Neuronal stem cell (in vitro differentiated cells): ENCODE measurements around the gene SMIM26.

ENCODE experiments used
- DNase-seq: peaks from one replicate; pipeline ENCODE4 v3.0.0-alpha.2; 2013; ENCODE audit warnings: low spot score
- H2AFZ ChIP-seq: one replicate; pipeline ENCODE4 v1.6.1; 2013; ENCODE audit warnings: mild to moderate bottlenecking, low read length, inconsistent platforms
- H2AK5ac ChIP-seq: 2 replicates; pipeline ENCODE4 v1.6.1; 2013; ENCODE audit warnings: low read depth, mild to moderate bottlenecking, inconsistent platforms, low read length, moderate library complexity, mixed read lengths
- H2BK120ac ChIP-seq: 2 replicates; pipeline ENCODE4 v1.6.1; 2013; ENCODE audit warnings: low read depth, mild to moderate bottlenecking, inconsistent platforms, low read length, moderate library complexity, mixed read lengths
- H2BK12ac ChIP-seq: one replicate; pipeline ENCODE4 v1.6.1; 2013; ENCODE audit warnings: low read length, inconsistent platforms
- H2BK15ac ChIP-seq: 2 replicates; pipeline ENCODE4 v1.6.1; 2013; ENCODE audit warnings: mild to moderate bottlenecking, low read length, inconsistent platforms, mixed read lengths
- H2BK5ac ChIP-seq: one replicate; pipeline ENCODE4 v1.6.1; 2013; ENCODE audit warnings: inconsistent platforms, mild to moderate bottlenecking, low read length, moderate library complexity
- H3K14ac ChIP-seq: one replicate; pipeline ENCODE4 v1.6.1; 2013; ENCODE audit warnings: low read length, inconsistent platforms
- H3K18ac ChIP-seq: 2 replicates; pipeline ENCODE4 v1.6.1; 2013; ENCODE audit warnings: low read length, inconsistent platforms
- H3K23ac ChIP-seq: 2 replicates; pipeline ENCODE4 v1.6.1; 2013; ENCODE audit warnings: low read depth, mild to moderate bottlenecking, mixed read lengths, low read length, inconsistent platforms; ENCODE audit not compliant: poor library complexity
- H3K27ac ChIP-seq: replicated peaks from 3 replicates; pipeline ENCODE4 v1.5.1; 2013; ENCODE audit warnings: low read length, inconsistent platforms
- H3K27me3 ChIP-seq, 3 experiments: 2 replicates each; pipeline ENCODE4 v1.6.1; 2013; ENCODE audit warnings: low read length in 3 of 3, mild to moderate bottlenecking in 2 of 3, inconsistent platforms in 1 of 3, low read depth in 1 of 3, mixed read lengths in 1 of 3, moderate library complexity in 1 of 3; ENCODE audit not compliant: control insufficient read depth in 3 of 3, insufficient read depth in 3 of 3
- H3K36me3 ChIP-seq, 2 donors: replicated peaks in 1 of 2; 2 replicates each; pipeline ENCODE4 v1.6.1; 2013; ENCODE audit warnings: low read length in 2 of 2; ENCODE audit not compliant: control insufficient read depth in 2 of 2, insufficient read depth in 2 of 2
- H3K4ac ChIP-seq: 2 replicates; pipeline ENCODE4 v1.6.1; 2013; ENCODE audit warnings: inconsistent platforms, mild to moderate bottlenecking, low read length, moderate library complexity
- H3K4me1 ChIP-seq, 2 donors: 1 replicate in 1 of 2; 2 replicates in 1 of 2; pipeline ENCODE4 v1.6.1; 2013; ENCODE audit warnings: low read length in 2 of 2, low read depth in 1 of 2; ENCODE audit not compliant: control insufficient read depth in 2 of 2, insufficient read depth in 1 of 2
- H3K4me2 ChIP-seq: one replicate; pipeline ENCODE4 v1.6.1; 2013; ENCODE audit warnings: mild to moderate bottlenecking, low read length, inconsistent platforms; ENCODE audit not compliant: insufficient read depth, poor library complexity, severe bottlenecking
- H3K4me3 ChIP-seq, 2 donors: 2 replicates each; pipeline ENCODE4 v1.5.1; 2013; ENCODE audit warnings: low read length in 2 of 2, mild to moderate bottlenecking in 2 of 2, inconsistent platforms in 1 of 2, moderate library complexity in 1 of 2
- H3K79me1 ChIP-seq: one replicate; pipeline ENCODE4 v1.6.1; 2013; ENCODE audit warnings: low read depth, mild to moderate bottlenecking, inconsistent platforms, low read length, moderate library complexity
- H3K9ac ChIP-seq: one replicate; pipeline ENCODE4 v1.6.1; 2013; ENCODE audit warnings: mild to moderate bottlenecking, low read depth, low read length, inconsistent platforms; ENCODE audit not compliant: poor library complexity
- H3K9me3 ChIP-seq, 2 donors: replicated peaks in 1 of 2; 2 replicates each; pipeline versions ENCODE3 to v1.6.1; 2013; ENCODE audit warnings: low read length in 2 of 2, mild to moderate bottlenecking in 2 of 2, inconsistent platforms in 1 of 2, low read depth in 1 of 2, mixed read lengths in 1 of 2, moderate library complexity in 1 of 2; ENCODE audit not compliant: control insufficient read depth in 2 of 2, insufficient read depth in 1 of 2
- H4K8ac ChIP-seq: one replicate; pipeline ENCODE4 v1.6.1; 2013; ENCODE audit warnings: low read depth, mild to moderate bottlenecking, inconsistent platforms, low read length, moderate library complexity
- H4K91ac ChIP-seq: one replicate; pipeline ENCODE4 v1.6.1; 2013; ENCODE audit warnings: low read length, low read depth, mild to moderate bottlenecking, inconsistent platforms; ENCODE audit not compliant: poor library complexity
- WGBS, 2 donors: extraction: QIAGEN DNeasy Blood & Tissue Kit; methylation state at CpG; one replicate each; pipeline ENCODE4 v1.1.7; 2013; ENCODE audit warnings: missing lambda C conversion rate in 2 of 2, mixed read lengths in 1 of 2; ENCODE audit not compliant: insufficient read length in 2 of 2, insufficient replicate concordance in 1 of 2; ENCODE audit errors: extremely low coverage in 2 of 2; 5-methylcytosine and 5-hydroxymethylcytosine counted together

SMIM26 gene

DNA sequence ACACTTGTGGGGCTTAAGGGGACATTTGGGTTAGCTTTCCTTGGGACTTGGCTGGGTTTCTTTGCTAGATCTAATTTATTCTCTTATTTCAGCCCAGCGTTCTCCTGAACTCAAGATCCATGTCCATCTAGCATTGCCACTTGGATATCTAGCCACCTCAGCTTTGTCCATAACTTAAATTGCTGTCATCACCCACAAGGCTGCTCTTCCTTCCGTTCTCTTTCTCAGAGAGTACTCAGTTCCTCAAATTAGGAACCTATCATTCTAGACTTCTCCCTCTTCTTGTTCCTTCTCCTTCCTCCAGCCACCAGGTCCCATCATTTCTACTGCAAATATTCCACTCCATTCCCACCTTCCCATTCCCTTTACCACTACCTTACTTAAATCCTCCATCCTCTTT lies 4.3 kb downstream of the SMIM26 start:
- Histone ChIP-seq H2AFZ (no peak overlapping the region), H4K91ac (no peak overlapping the region), H3K4me2 (no peak overlapping the region), H3K4ac (no peak overlapping the region), H3K14ac (no peak overlapping the region), H2BK120ac (no peak overlapping the region), H3K9ac (no peak overlapping the region), H3K36me3 (peaks cover 12 to 30% of the 10 kb centered on the region in 2 donors), H3K27ac (no peak overlapping the region), H2BK5ac (no peak overlapping the region), H2BK12ac (no peak overlapping the region), H3K79me1 (no peaks in the 10 kb centered on the region), H3K9me3 (no peaks in the 10 kb centered on the region), H3K4me1 (peaks cover 1 to 3% of the 10 kb centered on the region in 2 donors), H3K4me3 (no peak overlapping the region), H2BK15ac (no peak overlapping the region), H2AK5ac (no peak overlapping the region), H3K23ac (no peak overlapping the region), H4K8ac (no peak overlapping the region), H3K27me3 (no peaks in the 10 kb centered on the region), H3K18ac (no peak overlapping the region)
- WGBS, 2 donors = no CpG with 5 or more reads among the region's 2 CpGs
- DNase-seq = no peak

DNA sequence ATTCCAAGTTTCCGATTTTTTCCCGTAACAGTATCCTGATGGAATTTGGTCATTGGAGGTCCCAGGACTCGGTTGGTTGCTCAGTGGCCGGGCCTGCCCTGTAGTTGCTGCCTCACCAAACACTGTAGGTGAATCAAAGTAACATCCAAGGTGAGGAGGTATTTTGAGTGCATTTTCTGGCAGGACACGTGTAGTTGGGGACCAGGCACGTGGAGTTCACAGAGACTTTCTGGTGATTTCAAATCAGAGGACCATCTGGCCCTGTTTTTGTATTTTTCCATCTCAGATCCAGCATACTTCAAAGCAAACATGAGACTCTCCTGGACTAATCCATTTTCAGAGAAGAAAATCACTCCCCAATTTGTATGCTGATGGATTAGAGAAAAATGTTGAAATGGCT lies 10.7 kb downstream of the SMIM26 start:
- DNase-seq = no peak
- no peak overlapping the region for H3K4me3 ChIP-seq
- WGBS, 2 donors = no CpG with 5 or more reads among the region's 6 CpGs

DNA sequence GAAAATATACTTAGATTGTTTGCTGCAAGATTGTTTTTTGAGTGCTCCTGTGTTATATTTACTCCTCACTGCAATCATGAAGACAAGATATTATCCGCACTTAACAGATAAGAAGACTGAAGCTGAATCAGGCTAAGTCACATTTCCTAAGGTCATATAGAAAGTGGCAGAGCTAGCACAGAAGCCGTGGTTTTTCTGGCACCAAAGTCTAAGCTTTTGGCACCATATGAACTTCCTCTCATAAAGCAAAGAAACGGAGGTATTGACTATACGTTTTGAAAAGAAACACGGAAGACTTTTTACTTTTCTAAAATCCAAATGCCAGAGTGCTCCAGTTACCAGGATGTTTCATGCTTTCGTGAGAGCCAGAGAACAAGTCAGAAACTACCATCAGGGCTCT lies 11.3 kb downstream of the SMIM26 start:
- Histone ChIP-seq H3K4me2 (no peak overlapping the region), H3K9ac (no peak overlapping the region), H3K36me3 (no peaks in the 10 kb centered on the region), H3K23ac (no peak overlapping the region), H4K8ac (no peak overlapping the region), H3K4me3 (no peak overlapping the region), H3K4ac (no peak overlapping the region), H3K27me3 (no peaks in the 10 kb centered on the region), H2AK5ac (no peak overlapping the region), H2BK120ac (no peak overlapping the region), H3K18ac (no peak overlapping the region), H3K9me3 (no peaks in the 10 kb centered on the region), H4K91ac (no peak overlapping the region), H2AFZ (no peak overlapping the region), H2BK5ac (no peak overlapping the region), H3K27ac (no peak overlapping the region), H3K4me1 (no peaks in the 10 kb centered on the region), H3K14ac (no peak overlapping the region), H2BK12ac (no peak overlapping the region), H2BK15ac (no peak overlapping the region), H3K79me1 (no peaks in the 10 kb centered on the region)
- DNase-seq = no peak
- WGBS, 2 donors = no CpG with 5 or more reads among the region's 6 CpGs

More for the DNA sequence above, 10.7 kb downstream of the SMIM26 start:
- H3K9me3 ChIP-seq = no peaks in the 10 kb centered on the region
- no peak overlapping the region for H2AFZ ChIP-seq
- no peak overlapping the region for H3K9ac ChIP-seq
- no peaks in the 10 kb centered on the region for H3K79me1 ChIP-seq
- H3K14ac ChIP-seq = no peak overlapping the region
- no peak overlapping the region for H2AK5ac ChIP-seq
- no peaks in the 10 kb centered on the region for H3K36me3 ChIP-seq
- H3K18ac ChIP-seq = no peak overlapping the region
- no peak overlapping the region for H3K4me2 ChIP-seq
- no peak overlapping the region for H3K4ac ChIP-seq
- H4K8ac ChIP-seq = no peak overlapping the region
- no peak overlapping the region for H2BK5ac ChIP-seq
- H3K23ac ChIP-seq = no peak overlapping the region
- no peak overlapping the region for H2BK12ac ChIP-seq
- H3K27me3 ChIP-seq = no peaks in the 10 kb centered on the region
- H3K4me1 ChIP-seq = no peaks in the 10 kb centered on the region
- H2BK15ac ChIP-seq = no peak overlapping the region
- no peak overlapping the region for H2BK120ac ChIP-seq
- H3K27ac ChIP-seq = no peak overlapping the region
- H4K91ac ChIP-seq = no peak overlapping the region

DNA sequence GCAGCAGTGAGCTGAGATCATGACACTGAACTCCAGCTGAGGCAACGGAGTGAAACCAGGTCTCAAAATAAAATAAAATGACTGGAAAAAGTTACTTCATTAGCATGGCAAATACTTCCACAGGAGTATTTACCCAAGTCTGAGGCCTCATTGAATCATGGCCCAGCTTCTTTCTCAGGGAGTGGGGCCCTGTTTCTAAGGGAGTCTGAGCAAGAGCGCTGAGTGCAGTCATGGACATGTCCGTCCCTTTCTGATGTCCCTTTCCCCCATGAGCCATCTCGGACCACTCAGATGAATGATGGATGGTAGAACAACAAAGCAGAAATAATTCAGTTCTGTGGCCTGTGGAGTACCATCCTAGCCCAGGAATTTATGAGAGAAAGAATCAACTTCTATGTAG lies 12.8 kb downstream of the SMIM26 start:
- Histone ChIP-seq H3K18ac (no peak overlapping the region), H3K4ac (no peak overlapping the region), H3K27me3 (no peaks in the 10 kb centered on the region), H3K9me3 (no peaks in the 10 kb centered on the region), H3K27ac (no peak overlapping the region), H2AFZ (no peak overlapping the region), H3K4me2 (no peak overlapping the region), H3K36me3 (no peaks in the 10 kb centered on the region), H3K23ac (no peak overlapping the region), H3K4me1 (no peaks in the 10 kb centered on the region), H2BK12ac (no peak overlapping the region), H3K79me1 (no peaks in the 10 kb centered on the region), H3K4me3 (no peak overlapping the region), H2AK5ac (no peak overlapping the region), H2BK120ac (no peak overlapping the region), H4K8ac (no peak overlapping the region), H3K14ac (no peak overlapping the region), H2BK5ac (no peak overlapping the region), H2BK15ac (no peak overlapping the region), H3K9ac (no peak overlapping the region), H4K91ac (no peak overlapping the region)
- no CpG with 5 or more reads among the region's 4 CpGs for WGBS, 2 donors
- no peak for DNase-seq
